NT2/D1 (cell line): Measurements from ENCODE around the gene CD44.
"Not testable (repeated sequence)": the region's sequence is repeated elsewhere in the genome, so short reads cannot be mapped to it uniquely, and the experiment has no call there.

ENCODE experiments used
- SUZ12 ChIP-seq: IDR thresholded peaks from 2 replicates; pipeline ENCODE4 v1.6.1; 2011; ENCODE audit not compliant: insufficient read length, insufficient read depth; ENCODE audit errors: extremely low read depth
- ZNF274 ChIP-seq: IDR thresholded peaks from 2 replicates; pipeline ENCODE4 v1.6.1; 2011; ENCODE audit warnings: mild to moderate bottlenecking, low read depth, low read length

DNA sequence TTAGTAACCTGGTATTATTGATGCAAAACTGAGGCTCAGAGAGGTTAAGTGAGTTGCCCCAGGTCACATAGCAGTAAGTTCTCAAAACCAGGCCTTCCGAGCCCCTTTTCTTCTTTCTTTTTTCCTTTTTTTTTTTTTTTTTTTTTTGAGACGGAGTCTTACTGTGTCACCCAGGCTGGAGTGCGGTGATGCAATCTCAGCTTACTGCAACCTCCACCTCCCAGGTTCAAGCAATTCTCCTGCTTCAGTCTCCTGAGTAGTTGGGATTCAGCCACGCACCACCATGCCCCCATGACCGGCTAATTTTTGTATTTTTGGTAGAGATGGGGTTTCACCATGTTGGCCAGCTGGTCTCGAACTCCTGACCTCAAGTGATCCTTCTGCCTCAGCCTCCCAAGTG, 87.8 kb downstream of the CD44 start:
- TF ChIP-seq ZNF274, SUZ12: not testable (repeated sequence)
